GM18511 (cell line): ENCODE data around the gene HTD2.

Experiments
- ATAC-seq: cut with Tn5 transposase; IDR thresholded peaks from one replicate; pipeline ENCODE4 v1.9.1; 2021; ENCODE audit warnings: mild to moderate bottlenecking, moderate library complexity; ENCODE audit not compliant: unreplicated experiment

HTD2 gene

GRCh38 chr3:58291671-58292338 lies 14.5 kb upstream of the HTD2 start:
- no peak for ATAC-seq

GRCh38 chr3:58292866-58293265 lies 13.5 kb upstream of the HTD2 start:
- no peak for ATAC-seq

GRCh38 chr3:58293516-58293915 lies 12.8 kb upstream of the HTD2 start:
- no peak for ATAC-seq

- ATAC-seq, result no peak
Observed at GRCh38 chr3:58296269-58296668, 10.1 kb upstream of the HTD2 start.

GRCh38 chr3:58296843-58297242 lies 9.5 kb upstream of the HTD2 start:
- no peak for ATAC-seq

GRCh38 chr3:58298190-58298589 lies 8.1 kb upstream of the HTD2 start:
- no peak for ATAC-seq

- no peak for ATAC-seq
Observed at GRCh38 chr3:58299075-58299474, 7.2 kb upstream of the HTD2 start.

- ATAC-seq, result no peak
Observed at GRCh38 chr3:58299839-58300516, 6.3 kb upstream of the HTD2 start.

- ATAC-seq, result no peak
Observed at GRCh38 chr3:58307639-58308215, 1.4 kb downstream of the HTD2 start.

GRCh38 chr3:58308728-58309127 lies 2.4 kb downstream of the HTD2 start:
- no peak for ATAC-seq

- no peak for ATAC-seq
Observed at GRCh38 chr3:58317811-58318210, 11.5 kb downstream of the HTD2 start.

GRCh38 chr3:58321791-58322190 lies 15.5 kb downstream of the HTD2 start:
- ATAC-seq, result no peak

- ATAC-seq, result no peak
Observed at GRCh38 chr3:58322793-58323192, 16.5 kb downstream of the HTD2 start.

GRCh38 chr3:58323529-58324390 lies 17.4 kb downstream of the HTD2 start:
- no peak for ATAC-seq

GRCh38 chr3:58324391-58325390 lies 18.4 kb downstream of the HTD2 start:
- no peak for ATAC-seq

GRCh38 chr3:58325525-58325992 lies 19.2 kb downstream of the HTD2 start:
- ATAC-seq, result no peak

GRCh38 chr3:58326267-58326900 lies 20.1 kb downstream of the HTD2 start:
- no peak for ATAC-seq

GRCh38 chr3:58329150-58329921 lies 23.0 kb downstream of the HTD2 start:
- no peak for ATAC-seq

GRCh38 chr3:58329922-58330413 lies 23.6 kb downstream of the HTD2 start:
- ATAC-seq, result no peak
